ENCODE data around the gene FGFR3.

FGFR3 gene

GRCh38 chr4:1802720-1803522, 9.8 kb downstream of the FGFR3 start:
- TF ChIP-seq CTCF (IDR thresholded peaks at IDR 0.05), result no peak
- Mint-ChIP-seq H3K36me3 (ENCODE audit: low read depth) (no peaks in the 10 kb centered on the region), H3K4me3 (no peak overlapping the region)

GRCh38 chr4:1803523-1804423, 10.7 kb downstream of the FGFR3 start:
- TF ChIP-seq CTCF (IDR thresholded peaks at IDR 0.05), result no peak
- Mint-ChIP-seq H3K4me3 (no peak overlapping the region), H3K4me1 (peaks cover 5% of the 10 kb centered on the region), H3K36me3 (ENCODE audit: low read depth) (no peaks in the 10 kb centered on the region), H3K27me3 (ENCODE audit: low read depth, poor library complexity) (peaks cover 3% of the 10 kb centered on the region), H3K27ac (no peak overlapping the region), H3K9me3 (no peaks in the 10 kb centered on the region)
- DNase-seq, result no peak

More at GRCh38 chr4:1802720-1803522, 9.8 kb downstream of the FGFR3 start:
- no peak for DNase-seq
- peaks cover 5% of the 10 kb centered on the region for H3K4me1 Mint-ChIP-seq
- H3K27me3 Mint-ChIP-seq (ENCODE audit: low read depth, poor library complexity), result peaks cover 3% of the 10 kb centered on the region
- H3K9me3 Mint-ChIP-seq, result no peaks in the 10 kb centered on the region
- no peak overlapping the region for H3K27ac Mint-ChIP-seq

GRCh38 chr4:1804638-1805492, 11.8 kb downstream of the FGFR3 start:
- Mint-ChIP-seq H3K36me3 (ENCODE audit: low read depth) (no peaks in the 10 kb centered on the region), H3K27me3 (ENCODE audit: low read depth, poor library complexity) (peaks cover 3% of the 10 kb centered on the region), H3K27ac (no peak overlapping the region), H3K9me3 (no peaks in the 10 kb centered on the region), H3K4me1 (peaks cover 5% of the 10 kb centered on the region), H3K4me3 (no peak overlapping the region)
- no peak for TF ChIP-seq CTCF (IDR thresholded peaks at IDR 0.05)
- no peak for DNase-seq

GRCh38 chr4:1805493-1806222, 12.6 kb downstream of the FGFR3 start:
- H3K27me3 Mint-ChIP-seq (ENCODE audit: low read depth, poor library complexity), result peaks cover 3% of the 10 kb centered on the region

More at GRCh38 chr4:1805493-1806222, 12.6 kb downstream of the FGFR3 start:
- Mint-ChIP-seq H3K27ac (no peak overlapping the region), H3K4me1 (peaks cover 5% of the 10 kb centered on the region), H3K4me3 (no peak overlapping the region), H3K9me3 (no peaks in the 10 kb centered on the region), H3K36me3 (ENCODE audit: low read depth) (no peaks in the 10 kb centered on the region)
- TF ChIP-seq CTCF (IDR thresholded peaks at IDR 0.05), result no peak
- DNase-seq, result no peak

Data from nephron progenitor cell (in vitro differentiated cells).